LNCAP (cell line): ENCODE measurements around the gene PRRX1.

Experiments used
- CTCF ChIP-seq: fragments of 450-650 bp; IDR thresholded peaks from 2 replicates; pipeline ENCODE4 v1.5.1; 2017; ENCODE audit warnings: mild to moderate bottlenecking

PRRX1 gene

GRCh38 chr1:170664093-170664827 lies at the start of gene PRRX1:
Gene PRRX1, plus strand, starts transcription at chr1:170664131. Its CDS starts 88 bp downstream, at chr1:170664219.
- TF ChIP-seq CTCF = no peak

- no peak for TF ChIP-seq CTCF
These were observed 46.2 kb upstream of the PRRX1 start for GRCh38 chr1:170617591-170618330.

GRCh38 chr1:170618421-170618820 lies 45.5 kb upstream of the PRRX1 start:
- TF ChIP-seq CTCF = no peak

GRCh38 chr1:170619241-170620028 lies 44.5 kb upstream of the PRRX1 start:
- TF ChIP-seq CTCF = no peak

GRCh38 chr1:170620164-170620563 lies 43.8 kb upstream of the PRRX1 start:
- TF ChIP-seq CTCF = no peak

- TF ChIP-seq CTCF = no peak
These were observed 40.8 kb upstream of the PRRX1 start for GRCh38 chr1:170623171-170623570.

- TF ChIP-seq CTCF = no peak
These were observed 39.8 kb upstream of the PRRX1 start for GRCh38 chr1:170624146-170624545.
